Mucosa of rectum (tissue), 2 donors: Measurements from ENCODE around the gene METTL1.

ENCODE experiments used
- H3K27ac ChIP-seq, 2 donors: one replicate each; pipeline ENCODE4 v1.7.0; 2013; ENCODE audit warnings: inconsistent platforms in 2 of 2, low read depth in 2 of 2, low read length in 2 of 2
- H3K27me3 ChIP-seq, 2 donors: one replicate each; pipeline ENCODE4 v1.7.0; 2013; ENCODE audit warnings: low read length in 2 of 2; ENCODE audit not compliant: control insufficient read depth in 2 of 2, insufficient read depth in 2 of 2
- H3K36me3 ChIP-seq, 2 donors: one replicate each; pipeline ENCODE4 v1.7.0; 2013; ENCODE audit warnings: low read length in 2 of 2; ENCODE audit not compliant: control insufficient read depth in 2 of 2, insufficient read depth in 2 of 2
- H3K4me1 ChIP-seq, 2 donors: one replicate each; pipeline ENCODE4 v1.7.0; 2013; ENCODE audit warnings: low read length in 2 of 2, mild to moderate bottlenecking in 1 of 2; ENCODE audit not compliant: control insufficient read depth in 2 of 2, insufficient read depth in 2 of 2
- H3K4me3 ChIP-seq, 2 donors: one replicate each; pipeline ENCODE4 v1.7.0; 2013; ENCODE audit warnings: low read length in 2 of 2
- H3K9ac ChIP-seq, 2 donors: one replicate each; pipeline ENCODE4 v1.7.0; 2013; ENCODE audit warnings: low read length in 2 of 2, low read depth in 1 of 2, mild to moderate bottlenecking in 1 of 2
- H3K9me3 ChIP-seq, 2 donors: one replicate each; pipeline ENCODE4 v1.7.0; 2013; ENCODE audit warnings: low read length in 2 of 2; ENCODE audit not compliant: control insufficient read depth in 2 of 2
- donor health status: healthy.
- donor health status: Normal muscosa, but diverticular disease.

Gene METTL1

GRCh38 chr12:57739914-57740538 is 31.9 kb downstream of the METTL1 start:
- H3K9ac ChIP-seq = no peak overlapping the region
- H3K4me1 ChIP-seq = peaks cover 10 to 11% of the 10 kb centered on the region in 2 donors
- H3K36me3 ChIP-seq = no peaks in the 10 kb centered on the region
- no peak overlapping the region for H3K4me3 ChIP-seq
- no peaks in the 10 kb centered on the region for H3K9me3 ChIP-seq
- peaks cover 24 to 50% of the 10 kb centered on the region in 2 donors for H3K27me3 ChIP-seq
- no peak overlapping the region for H3K27ac ChIP-seq

GRCh38 chr12:57739387-57739786 is 32.5 kb downstream of the METTL1 start:
- peaks cover 8 to 11% of the 10 kb centered on the region in 2 donors for H3K4me1 ChIP-seq
- H3K4me3 ChIP-seq = no peak overlapping the region
- peaks cover 29 to 54% of the 10 kb centered on the region in 2 donors for H3K27me3 ChIP-seq

GRCh38 chr12:57738661-57739237 is 33.2 kb downstream of the METTL1 start, which contains the start of gene AGAP2:
Gene AGAP2 (minus strand): TSS chr12:57738742. CDS start chr12:57738246, 496 bp downstream.
- H3K27ac ChIP-seq = no peak within 1 kb of the TSS
- H3K27me3 ChIP-seq = peaks cover 35 to 60% of the 10 kb centered on the region in 2 donors
- H3K4me1 ChIP-seq = peaks cover 2 to 8% of the 10 kb centered on the region in 2 donors
- H3K9me3 ChIP-seq = no peaks in the 10 kb centered on the region
- no peak within 1 kb of the TSS for H3K4me3 ChIP-seq
- no peaks in the 10 kb centered on the region for H3K36me3 ChIP-seq
- H3K9ac ChIP-seq = no peak within 1 kb of the TSS

More at GRCh38 chr12:57739387-57739786, 32.5 kb downstream of the METTL1 start:
- Histone ChIP-seq H3K9ac (no peak overlapping the region), H3K36me3 (no peaks in the 10 kb centered on the region), H3K27ac (no peak overlapping the region), H3K9me3 (no peaks in the 10 kb centered on the region)

- Histone ChIP-seq H3K4me1 (peaks cover 2 to 8% of the 10 kb centered on the region in 2 donors), H3K9ac (no peak overlapping the region)
Observed at GRCh38 chr12:57737467-57738460, 34.1 kb downstream of the METTL1 start.

GRCh38 chr12:57736741-57737466 is 35.0 kb downstream of the METTL1 start:
- Histone ChIP-seq H3K36me3 (no peaks in the 10 kb centered on the region), H3K9me3 (no peaks in the 10 kb centered on the region), H3K9ac (no peak overlapping the region), H3K4me1 (peaks cover 0 to 4% of the 10 kb centered on the region in 2 donors), H3K27ac (no peak overlapping the region), H3K4me3 (no peak overlapping the region), H3K27me3 (peaks cover 38 to 59% of the 10 kb centered on the region in 2 donors)

More at GRCh38 chr12:57737467-57738460, 34.1 kb downstream of the METTL1 start:
- Histone ChIP-seq H3K27me3 (peaks cover 35 to 62% of the 10 kb centered on the region in 2 donors), H3K4me3 (no peak overlapping the region), H3K36me3 (no peaks in the 10 kb centered on the region), H3K9me3 (no peaks in the 10 kb centered on the region), H3K27ac (no peak overlapping the region)

GRCh38 chr12:57735952-57736740 is 35.8 kb downstream of the METTL1 start:
- Histone ChIP-seq H3K27me3 (peaks cover 38 to 51% of the 10 kb centered on the region in 2 donors), H3K9ac (no peak overlapping the region), H3K4me1 (peaks cover 0 to 4% of the 10 kb centered on the region in 2 donors), H3K9me3 (no peaks in the 10 kb centered on the region), H3K27ac (no peak overlapping the region), H3K36me3 (peaks cover 0 to 3% of the 10 kb centered on the region in 2 donors), H3K4me3 (no peak overlapping the region)

GRCh38 chr12:57735198-57735855 is 36.6 kb downstream of the METTL1 start:
- Histone ChIP-seq H3K4me3 (no peak overlapping the region), H3K27me3 (peaks cover 38 to 47% of the 10 kb centered on the region in 2 donors), H3K9ac (no peak overlapping the region), H3K36me3 (peaks cover 0 to 7% of the 10 kb centered on the region in 2 donors), H3K27ac (no peak overlapping the region), H3K9me3 (no peaks in the 10 kb centered on the region), H3K4me1 (peaks cover 0 to 4% of the 10 kb centered on the region in 2 donors)

GRCh38 chr12:57734591-57734990 is 37.3 kb downstream of the METTL1 start:
- Histone ChIP-seq H3K9ac (no peak overlapping the region), H3K27me3 (peaks cover 38 to 45% of the 10 kb centered on the region in 2 donors), H3K36me3 (peaks cover 0 to 9% of the 10 kb centered on the region in 2 donors), H3K4me1 (peaks cover 0 to 4% of the 10 kb centered on the region in 2 donors), H3K4me3 (no peak overlapping the region), H3K27ac (no peak overlapping the region), H3K9me3 (no peaks in the 10 kb centered on the region)
